Measurements from ENCODE around the gene SNX15.
"Not testable (repeated sequence)": the region's sequence is repeated elsewhere in the genome, so short reads cannot be mapped to it uniquely, and the experiment has no call there.

SNX15 gene

DNA sequence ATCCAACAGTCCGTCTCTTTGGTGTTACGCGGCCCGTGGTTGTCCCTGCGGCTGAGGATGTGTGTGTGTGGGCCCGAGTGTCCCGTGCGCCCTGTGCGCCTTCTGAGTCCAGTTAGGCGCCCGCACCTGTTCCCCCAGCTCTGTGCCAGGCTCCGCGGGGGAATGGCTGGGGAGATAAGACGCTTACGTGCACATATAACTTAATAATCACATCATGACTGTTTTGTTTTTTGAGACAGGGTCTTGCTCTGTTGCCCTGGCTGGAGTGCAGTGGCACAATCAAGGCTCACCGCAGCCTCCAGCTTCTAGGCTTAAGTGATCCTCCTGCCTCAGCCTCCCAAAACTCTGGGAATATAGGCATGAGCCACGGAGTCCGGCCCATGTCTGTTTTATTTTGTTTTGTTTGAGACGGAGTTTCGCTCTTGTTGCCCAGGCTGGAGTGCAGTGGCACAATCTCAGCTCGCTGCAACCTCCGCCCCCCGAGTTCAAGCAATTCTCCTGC is 12.5 kb upstream of the SNX15 start:
- no peak for DNase-seq (ENCODE audit: low read depth in 3 of 3)

- DNase-seq (ENCODE audit: low read depth in 3 of 3): no peak
Observed at GRCh38 chr11:65016705-65017104, 10.5 kb upstream of the SNX15 start.

DNA sequence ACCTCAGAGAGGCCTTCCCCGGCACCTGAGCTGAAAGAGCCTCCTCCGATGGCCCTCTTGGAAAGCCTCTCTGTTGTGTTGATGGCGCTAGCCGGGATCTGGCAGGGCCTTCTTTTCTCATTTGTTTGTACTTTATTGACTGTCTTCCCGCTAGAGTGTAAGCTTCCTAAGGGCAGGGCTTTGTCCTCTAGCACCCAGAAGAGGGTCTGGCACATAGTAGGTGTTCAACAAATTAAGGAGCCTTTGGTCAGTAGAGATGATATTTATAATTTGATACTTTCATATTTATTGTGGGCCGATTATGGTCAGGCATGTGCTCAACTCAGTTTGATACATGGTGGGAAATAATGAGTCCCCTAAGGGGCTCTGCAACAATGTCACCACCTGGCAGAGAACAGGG is 9.3 kb upstream of the SNX15 start:
- no peak for DNase-seq (ENCODE audit: low read depth in 3 of 3)

DNA sequence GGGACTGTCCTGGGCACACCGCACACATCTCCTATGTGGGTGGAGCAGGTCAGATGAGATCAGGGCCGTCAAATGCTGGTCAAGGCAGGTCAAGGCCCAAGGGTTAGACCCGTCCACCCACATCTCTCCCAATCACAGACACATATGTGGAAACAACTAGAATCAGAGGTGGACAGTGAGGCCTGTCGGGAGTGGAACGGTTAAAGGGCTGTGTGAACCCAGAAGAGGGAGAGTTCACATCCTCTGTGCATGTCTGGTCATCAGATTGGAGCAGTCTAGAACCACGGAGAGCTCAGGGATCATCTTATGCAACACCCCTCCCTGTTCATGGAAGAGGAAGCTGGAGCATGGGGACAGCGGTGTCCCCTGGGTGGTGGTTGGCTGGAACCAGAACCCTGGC is 7.4 kb upstream of the SNX15 start:
- no peak for DNase-seq (ENCODE audit: low read depth in 3 of 3)

- DNase-seq (ENCODE audit: low read depth in 3 of 3): no peak
Observed at GRCh38 chr11:65021003-65021402, 6.2 kb upstream of the SNX15 start.

GRCh38 chr11:65021509-65021908 is 5.7 kb upstream of the SNX15 start:
- no peak for DNase-seq (ENCODE audit: low read depth in 3 of 3)

DNA sequence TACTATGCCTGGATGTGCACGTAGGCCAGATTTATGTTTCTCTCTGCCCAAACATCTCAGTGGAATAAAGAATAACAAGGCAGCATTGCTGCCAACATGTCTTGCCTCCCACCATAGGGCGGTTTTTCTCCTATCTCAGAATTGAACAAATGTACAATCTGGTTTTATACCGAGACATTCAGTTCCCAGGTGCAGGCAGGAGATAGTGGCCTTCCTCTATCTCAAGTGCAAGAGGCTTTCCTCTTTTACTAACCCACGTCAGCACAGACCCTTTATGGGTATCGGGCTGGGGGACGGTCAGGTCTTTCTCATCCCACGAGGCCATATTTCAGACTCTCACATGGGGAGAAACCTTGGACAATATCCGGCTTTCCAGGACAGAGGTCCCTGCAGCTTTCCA is 3.7 kb upstream of the SNX15 start:
- DNase-seq (ENCODE audit: low read depth in 3 of 3): not testable (repeated sequence)

GRCh38 chr11:65026810-65027209 is 429 bp upstream of the SNX15 start:
- DNase-seq (ENCODE audit: low read depth in 3 of 3): no peak

GRCh38 chr11:65032216-65032615 is 5.0 kb downstream of the SNX15 start:
- DNase-seq (ENCODE audit: low read depth in 3 of 3): no peak

GRCh38 chr11:65034423-65034822 is 7.2 kb downstream of the SNX15 start:
- DNase-seq (ENCODE audit: low read depth in 3 of 3): no peak

- no peak for DNase-seq (ENCODE audit: low read depth in 3 of 3)
Observed at GRCh38 chr11:65035579-65035978, 8.3 kb downstream of the SNX15 start.

- no peak for DNase-seq (ENCODE audit: low read depth in 3 of 3)
Observed at GRCh38 chr11:65036931-65037330, 9.7 kb downstream of the SNX15 start.

- DNase-seq (ENCODE audit: low read depth in 3 of 3): no peak
Observed at GRCh38 chr11:65040520-65040846, 13.2 kb downstream of the SNX15 start.

GRCh38 chr11:65040847-65041622 is 13.8 kb downstream of the SNX15 start, which contains the start of gene SAC3D1:
Gene SAC3D1 (plus strand): TSS chr11:65041210. CDS start chr11:65041293, 83 bp downstream.
- peak; percentile 64 to 76 (median 73) for DNase-seq (ENCODE audit: low read depth in 3 of 3)

DNA sequence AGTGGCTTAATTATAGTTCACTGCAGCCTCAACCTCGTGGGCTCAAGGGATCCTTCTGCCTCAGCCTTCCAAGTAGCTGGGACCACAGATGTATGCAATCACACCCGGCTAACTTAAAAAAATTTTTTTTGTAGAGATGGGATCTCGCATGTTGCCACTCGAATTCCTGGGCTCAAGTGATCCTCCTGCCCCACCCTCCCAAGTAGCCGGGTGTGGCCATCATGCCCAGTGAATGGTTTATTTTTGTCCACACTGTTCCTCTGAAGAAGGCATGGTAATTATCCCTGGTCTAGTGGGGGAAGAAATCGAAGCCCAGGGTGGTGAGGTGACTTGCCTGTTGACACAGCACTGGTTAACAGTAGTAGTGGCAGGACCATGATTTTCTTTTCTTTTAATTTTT is 15.7 kb downstream of the SNX15 start:
- no peak for DNase-seq (ENCODE audit: low read depth in 3 of 3)

DNA sequence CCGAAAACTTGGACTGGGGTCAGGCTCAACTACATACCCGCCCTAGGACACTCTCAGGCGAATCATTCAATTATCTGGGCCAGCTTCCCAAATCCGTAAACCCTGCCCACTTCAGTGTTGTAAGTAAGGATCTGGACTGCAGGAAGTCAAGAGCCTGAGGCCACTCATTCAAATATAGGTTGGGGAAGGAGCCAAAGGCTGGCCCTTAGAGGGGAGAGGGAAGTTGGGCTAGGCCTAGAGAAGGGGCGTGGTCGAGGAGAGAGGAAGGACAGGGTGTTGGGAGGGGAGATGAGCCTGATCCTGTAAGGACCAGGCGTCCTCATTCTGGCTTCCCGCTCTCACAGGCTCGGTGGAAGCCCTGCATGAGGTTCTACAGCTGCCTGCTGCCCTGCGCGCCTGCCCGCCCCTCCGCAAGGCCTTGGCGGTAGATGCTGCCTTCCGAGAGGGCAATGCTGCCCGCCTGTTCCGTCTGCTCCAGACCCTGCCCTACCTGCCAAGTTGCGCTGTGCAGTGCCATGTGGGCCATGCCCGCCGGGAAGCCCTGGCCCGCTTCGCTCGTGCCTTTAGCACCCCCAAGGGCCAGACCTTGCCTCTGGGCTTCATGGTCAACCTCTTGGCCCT is 16.8 kb downstream of the SNX15 start:
- DNase-seq (ENCODE audit: low read depth in 3 of 3): no peak

- DNase-seq (ENCODE audit: low read depth in 3 of 3): no peak
Observed at GRCh38 chr11:65045061-65045460, 17.8 kb downstream of the SNX15 start.

GRCh38 chr11:65045728-65046127 is 18.5 kb downstream of the SNX15 start:
- no peak for DNase-seq (ENCODE audit: low read depth in 3 of 3)

DNA sequence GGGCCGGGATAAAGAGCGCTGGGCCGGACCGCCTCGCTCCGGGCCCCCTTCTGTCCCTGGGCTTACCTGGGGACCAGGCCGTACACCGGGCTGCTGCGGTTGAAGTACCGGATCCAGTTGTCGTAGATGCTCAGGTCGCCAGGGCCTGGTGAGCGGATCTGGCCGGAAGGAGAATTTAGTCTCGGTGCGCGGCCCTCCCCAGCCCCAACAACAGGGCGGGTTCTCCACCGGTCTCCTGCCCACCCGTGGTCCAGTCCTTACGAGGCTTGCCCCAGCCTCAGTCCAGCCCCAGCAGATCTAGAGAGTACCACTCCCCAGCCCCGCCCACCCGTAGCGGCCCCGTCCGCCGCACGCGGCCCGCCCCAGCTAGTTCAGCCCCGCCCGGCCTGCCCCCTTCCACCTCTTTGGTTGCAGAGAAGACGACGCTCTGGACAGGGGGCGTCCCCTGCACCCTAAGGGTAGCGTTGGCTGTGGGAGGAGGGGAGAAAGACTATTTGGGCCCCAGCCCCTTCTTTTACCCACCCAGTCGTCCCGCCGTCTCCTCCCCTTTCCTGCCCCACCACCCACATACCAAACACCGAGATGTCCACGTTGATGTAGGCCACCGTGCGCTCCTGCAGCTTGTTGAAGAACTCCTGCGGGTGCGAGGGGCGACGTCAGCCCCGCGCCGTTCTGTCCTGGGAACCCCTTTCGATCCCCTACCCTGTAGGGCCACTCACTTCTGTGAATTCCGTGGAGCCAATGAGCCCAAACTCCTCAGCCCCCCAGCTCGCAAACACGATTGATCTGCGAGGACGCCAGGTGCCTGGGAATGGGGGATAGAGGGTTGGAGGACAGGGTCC is 20.6 kb downstream of the SNX15 start:
- DNase-seq (ENCODE audit: low read depth in 3 of 3): no peak

DNA sequence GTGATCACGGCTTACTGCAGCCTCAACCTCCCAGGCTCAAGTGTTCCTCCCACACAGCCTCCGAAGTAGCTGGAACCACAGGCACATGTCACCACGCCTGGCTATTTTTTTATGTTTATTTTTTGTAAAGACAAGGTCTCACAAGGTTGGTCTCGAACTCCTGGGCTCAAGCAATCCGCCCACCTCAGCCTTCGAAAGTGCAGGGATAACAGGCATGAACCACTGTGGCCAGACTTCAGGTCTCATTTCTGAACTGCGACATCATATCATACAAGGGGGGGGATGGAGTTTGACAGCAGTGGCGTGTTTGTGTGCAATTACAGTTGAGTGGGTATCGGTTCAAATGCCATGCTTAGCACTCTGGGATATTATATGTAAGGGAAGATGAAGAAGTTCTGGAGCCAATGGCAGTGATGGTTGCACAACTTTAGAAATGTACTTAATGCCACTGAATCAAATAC is 24.2 kb downstream of the SNX15 start:
- no peak for DNase-seq (ENCODE audit: low read depth in 3 of 3)

DNA sequence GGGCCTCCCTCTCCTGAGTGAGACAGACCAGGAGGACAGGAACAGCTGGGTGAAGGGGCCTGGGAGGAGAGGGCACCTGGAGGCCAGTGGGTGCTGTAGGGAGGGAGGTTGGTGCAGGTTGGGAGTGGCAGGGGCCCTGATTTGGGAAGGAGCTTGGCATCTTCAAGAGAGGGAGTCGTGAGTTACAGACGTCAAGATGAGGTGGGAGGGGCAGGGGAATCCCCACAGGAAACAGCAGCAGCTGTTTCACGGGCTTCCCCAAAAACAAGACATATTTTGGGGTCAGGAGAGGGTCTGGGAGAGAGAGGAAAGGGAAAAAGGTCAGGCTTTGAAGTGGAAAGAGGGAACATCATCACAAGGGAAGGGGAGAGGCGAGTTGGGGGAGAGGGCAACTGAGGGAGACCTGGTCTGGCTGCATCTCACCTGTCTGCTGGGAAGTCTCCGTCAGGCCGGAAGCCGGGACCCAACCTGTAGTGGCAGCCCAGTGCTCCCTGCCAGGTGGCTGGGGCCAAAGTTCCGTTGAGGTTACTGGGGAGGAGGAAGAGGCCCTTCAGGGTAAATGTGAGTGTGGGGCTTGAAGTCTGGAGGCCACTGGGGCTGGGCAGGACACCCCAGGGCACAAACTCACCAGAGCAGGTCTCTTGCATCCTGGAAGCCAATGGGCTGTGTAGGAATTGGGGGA is 26.7 kb downstream of the SNX15 start:
- DNase-seq (ENCODE audit: low read depth in 3 of 3): no peak

- DNase-seq (ENCODE audit: low read depth in 3 of 3): no peak
Observed at GRCh38 chr11:65055538-65055937, 28.3 kb downstream of the SNX15 start.

Measured in stimulated activated CD4-positive, alpha-beta T cell treated with anti-CD3 and anti-CD28 coated beads, TNF-alpha, amount 100 ng/mL, for 4 hours (primary cell).